Measurements from ENCODE around the gene C17orf114.

DNA sequence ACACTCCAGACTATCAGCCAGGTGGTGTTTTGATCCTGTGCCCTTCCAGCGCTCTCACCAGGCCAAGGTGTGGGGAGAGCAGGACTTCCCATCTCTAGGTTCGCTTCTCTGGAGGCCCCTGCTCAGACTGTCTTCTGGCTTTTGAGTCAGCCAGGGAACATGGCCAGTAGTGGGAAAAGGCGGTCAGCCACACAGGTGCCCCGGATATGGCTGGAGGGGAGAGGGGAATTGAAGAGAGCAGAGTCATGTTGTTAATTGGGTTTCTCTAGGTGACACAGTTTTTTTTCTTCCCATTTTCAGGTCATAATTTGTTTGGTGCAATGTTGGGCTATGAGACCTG lies 32.5 kb upstream of the C17orf114 start:
- TF ChIP-seq YY1 (IDR thresholded peaks at IDR 0.05) = no peak
- TF ChIP-seq GABPA (IDR thresholded peaks at IDR 0.05 in 1 of 2, conservative IDR thresholded peaks at IDR 0.05 in 1 of 2) = no peak
- no peak for TF ChIP-seq TAF1 (conservative IDR thresholded peaks at IDR 0.05)
- no peak for TF ChIP-seq RAD21 (IDR thresholded peaks at IDR 0.05)
